CD4-positive, alpha-beta memory T cell (primary cell): ENCODE results near the gene COL5A2. TPM values are rescaled to one million over a fixed set of nuclear protein-coding genes. Genes with fewer than 3 reads are reported as not detected.
A peak's percentile ranks its signal among the peaks of the same experiment; 100 is the strongest.

ENCODE experiments used
- CTCF ChIA-PET: fragments of 350-600 bp; sonication (Branson Sonifier 250); formaldehyde crosslinking; loops from one replicate; lab custom pipeline; 2021; ENCODE audit warnings: inconsistent platforms; ENCODE audit not compliant: partially characterized antibody; lab: Charles Lee
- POLR2A ChIA-PET: fragments of 350-600 bp; sonication (Branson Sonifier 250); formaldehyde crosslinking; loops from one replicate; lab custom pipeline; 2021; ENCODE audit not compliant: partially characterized antibody; lab: Charles Lee
- DNase-seq, 5 donors: peaks; one replicate each; pipeline versions ENCODE4 v3.0.0 to v3.0.0-alpha.2; 2020 to 2022; ENCODE audit warnings: mixed read lengths in 1 of 5
- H3K27ac ChIP-seq: one replicate; pipeline ENCODE4 v1.7.0; 2013; ENCODE audit warnings: low read depth, low read length
- H3K27me3 ChIP-seq: 2 replicates; pipeline ENCODE4 v1.7.0; 2013; ENCODE audit warnings: mild to moderate bottlenecking, low read length, moderate library complexity; ENCODE audit not compliant: insufficient read depth
- H3K36me3 ChIP-seq: 2 replicates; pipeline ENCODE4 v1.7.0; 2013; ENCODE audit warnings: mild to moderate bottlenecking, low read length, moderate library complexity; ENCODE audit not compliant: insufficient read depth
- H3K4me1 ChIP-seq: 2 replicates; pipeline ENCODE4 v1.7.0; 2013; ENCODE audit warnings: mild to moderate bottlenecking, low read length, moderate library complexity; ENCODE audit not compliant: insufficient read depth
- H3K4me3 ChIP-seq, 2 donors: one replicate each; pipeline ENCODE4 v1.7.0; 2013; ENCODE audit warnings: low read length in 2 of 2, mild to moderate bottlenecking in 1 of 2
- H3K9me3 ChIP-seq, 2 donors: one replicate each; pipeline ENCODE4 v1.7.0; 2013; ENCODE audit warnings: low read length in 2 of 2, control low read depth in 1 of 2; ENCODE audit not compliant: control insufficient read depth in 1 of 2
- H3K27ac Mint-ChIP-seq, 7 donors: one replicate each; pipeline ENCODE4 v1.8.0; 2020 to 2021; ENCODE audit warnings: mixed read lengths in 7 of 7, mild to moderate bottlenecking in 6 of 7, inconsistent platforms in 3 of 7, moderate library complexity in 3 of 7
- H3K27me3 Mint-ChIP-seq, 2 donors: one replicate each; pipeline ENCODE4 v1.8.0; 2020 to 2021; ENCODE audit warnings: mixed read lengths in 2 of 2
- H3K36me3 Mint-ChIP-seq, 2 donors: one replicate each; pipeline ENCODE4 v1.8.0; 2020 to 2021; ENCODE audit warnings: mixed read lengths in 2 of 2, inconsistent platforms in 1 of 2, mild to moderate bottlenecking in 1 of 2
- H3K4me1 Mint-ChIP-seq, 4 donors: one replicate each; pipeline ENCODE4 v1.8.0; 2020 to 2021; ENCODE audit warnings: mixed read lengths in 4 of 4, mild to moderate bottlenecking in 1 of 4
- H3K4me3 Mint-ChIP-seq, 8 donors: one replicate each; pipeline ENCODE4 v1.8.0; 2020 to 2021; ENCODE audit warnings: mixed read lengths in 8 of 8, mild to moderate bottlenecking in 7 of 8, moderate library complexity in 6 of 8, inconsistent platforms in 3 of 8
- H3K9me3 Mint-ChIP-seq, 8 donors: one replicate each; pipeline ENCODE4 v1.8.0; 2020 to 2021; ENCODE audit warnings: mixed read lengths in 8 of 8, mild to moderate bottlenecking in 5 of 8, inconsistent platforms in 3 of 8, moderate library complexity in 1 of 8
- intact Hi-C: fragments of 100-400 bp; cut with micrococcal nuclease; formaldehyde crosslinking; loops from one replicate; pipeline ENCODE4 v1.15.1; 2023
- polyA plus RNA-seq, 2 donors: library from polyadenylated mRNA; unstranded; fragments of 300-500 nt; fragmentation: Illumina TruSeq; gene quantifications; one replicate each; pipeline ENCODE4 v1.2.3, GENCODE V29; 2021
- total RNA-seq, 2 experiments: library from RNA; stranded (reverse); gene quantifications; one replicate each; pipeline ENCODE4 v1.2.3, GENCODE V29; 2021

Gene COL5A2
- total and polyA plus RNA-seq, 4 experiments from 2014 or later, result 0.05 to 1.2 (median 1.1) TPM; not detected in 1

- Mint-ChIP-seq H3K4me1 (peaks cover 3 to 4% (median 3%) of the 10 kb centered on the region in 4 donors), H3K27me3 (no peaks in the 10 kb centered on the region), H3K4me3 (no peak overlapping the region), H3K27ac (no peak overlapping the region), H3K9me3 (no peaks in the 10 kb centered on the region), H3K36me3 (no peaks in the 10 kb centered on the region)
- no peaks in the 10 kb centered on the region for H3K27me3 ChIP-seq
- H3K9me3 ChIP-seq, result no peaks in the 10 kb centered on the region
- POLR2A ChIA-PET, result no interaction called here
- no peaks in the 10 kb centered on the region for H3K36me3 ChIP-seq
- no peak overlapping the region for H3K27ac ChIP-seq
- H3K4me3 ChIP-seq, result no peak overlapping the region
- no peak for DNase-seq
- peaks cover 4% of the 10 kb centered on the region for H3K4me1 ChIP-seq
- intact Hi-C loops, result no loop called here
- CTCF ChIA-PET, result no interaction called here
Observed at GRCh38 chr2:189109921-189110397, 69.6 kb downstream of the COL5A2 start.

- Histone ChIP-seq H3K4me3 (no peak overlapping the region), H3K9me3 (no peaks in the 10 kb centered on the region), H3K27me3 (no peaks in the 10 kb centered on the region), H3K27ac (no peak overlapping the region), H3K4me1 (peaks cover 4% of the 10 kb centered on the region), H3K36me3 (no peaks in the 10 kb centered on the region)
- Mint-ChIP-seq H3K27ac (peak overlapping the region in 3 of 7 donors; percentile 36 to 72 (median 57)), H3K9me3 (no peaks in the 10 kb centered on the region), H3K4me3 (peak overlapping the region in 7 of 8 donors; percentile 22 to 77 (median 55)), H3K36me3 (no peaks in the 10 kb centered on the region), H3K4me1 (peaks cover 3 to 8% (median 7%) of the 10 kb centered on the region in 4 donors), H3K27me3 (no peaks in the 10 kb centered on the region)
- no peak for DNase-seq
- intact Hi-C loops, result no loop called here
- ChIA-PET CTCF (interaction anchor here (1.4 to 1.5 kb wide), 2 partner anchors 10 to 38 kb away, joined by 3 to 6 read pairs; no protein-coding TSS in a partner anchor), POLR2A (no interaction called here)
Observed at GRCh38 chr2:189104934-189105333, 74.6 kb downstream of the COL5A2 start.

GRCh38 chr2:189102735-189103134, 76.8 kb downstream of the COL5A2 start:
- Histone ChIP-seq H3K4me3 (no peak overlapping the region), H3K9me3 (no peaks in the 10 kb centered on the region), H3K36me3 (no peaks in the 10 kb centered on the region), H3K27me3 (no peaks in the 10 kb centered on the region), H3K4me1 (peaks cover 4% of the 10 kb centered on the region), H3K27ac (no peak overlapping the region)
- H3K9me3 Mint-ChIP-seq, result no peaks in the 10 kb centered on the region
- no peak for DNase-seq
- H3K4me3 Mint-ChIP-seq, result no peak overlapping the region
- CTCF ChIA-PET, result no interaction called here
- H3K27me3 Mint-ChIP-seq, result no peaks in the 10 kb centered on the region
- peaks cover 3 to 8% (median 7%) of the 10 kb centered on the region in 4 donors for H3K4me1 Mint-ChIP-seq
- intact Hi-C loops, result no loop called here
- no peaks in the 10 kb centered on the region for H3K36me3 Mint-ChIP-seq
- no peak overlapping the region for H3K27ac Mint-ChIP-seq
- POLR2A ChIA-PET, result no interaction called here

- Mint-ChIP-seq H3K27ac (no peak overlapping the region), H3K4me3 (no peak overlapping the region), H3K36me3 (no peaks in the 10 kb centered on the region), H3K9me3 (no peaks in the 10 kb centered on the region), H3K27me3 (no peaks in the 10 kb centered on the region), H3K4me1 (peaks cover 0 to 3% (median 0%) of the 10 kb centered on the region in 4 donors)
- Histone ChIP-seq H3K27ac (no peak overlapping the region), H3K4me1 (no peaks in the 10 kb centered on the region), H3K27me3 (no peaks in the 10 kb centered on the region), H3K4me3 (no peak overlapping the region), H3K36me3 (no peaks in the 10 kb centered on the region), H3K9me3 (no peaks in the 10 kb centered on the region)
- POLR2A ChIA-PET, result no interaction called here
- no peak for DNase-seq
- intact Hi-C loops, result no loop called here
- CTCF ChIA-PET, result interaction anchor here (1.6 kb wide), 1 partner anchor 251 kb away, joined by 4 read pairs; no protein-coding TSS in a partner anchor
Observed at GRCh38 chr2:189097934-189098333, 81.6 kb downstream of the COL5A2 start.

GRCh38 chr2:189096769-189097447, 82.7 kb downstream of the COL5A2 start:
- intact Hi-C loops, result no loop called here
- POLR2A ChIA-PET, result no interaction called here
- Mint-ChIP-seq H3K4me1 (peaks cover 0 to 3% (median 0%) of the 10 kb centered on the region in 4 donors), H3K4me3 (no peak overlapping the region), H3K9me3 (no peaks in the 10 kb centered on the region), H3K36me3 (no peaks in the 10 kb centered on the region), H3K27me3 (no peaks in the 10 kb centered on the region), H3K27ac (peak overlapping the region in 1 of 7 donors; percentile 68)
- H3K27ac ChIP-seq, result no peak overlapping the region
- H3K36me3 ChIP-seq, result no peaks in the 10 kb centered on the region
- H3K4me1 ChIP-seq, result no peaks in the 10 kb centered on the region
- CTCF ChIA-PET, result interaction anchor here (1.6 kb wide), 1 partner anchor 252 kb away, joined by 4 read pairs; no protein-coding TSS in a partner anchor
- no peaks in the 10 kb centered on the region for H3K9me3 ChIP-seq
- no peaks in the 10 kb centered on the region for H3K27me3 ChIP-seq
- DNase-seq, result no peak
- no peak overlapping the region for H3K4me3 ChIP-seq

- no peaks in the 10 kb centered on the region for H3K4me1 ChIP-seq
- no peak for DNase-seq
- H3K27me3 ChIP-seq, result no peaks in the 10 kb centered on the region
- ChIA-PET POLR2A (no interaction called here), CTCF (interaction anchor here (0.7 to 3.1 kb wide), 15 partner anchors 10 to 318 kb away, joined by 3 to 37 read pairs (median 7); no protein-coding TSS in a partner anchor)
- Mint-ChIP-seq H3K4me3 (no peak overlapping the region), H3K27me3 (no peaks in the 10 kb centered on the region), H3K4me1 (peaks cover under 1 to 3% (median 2%) of the 10 kb centered on the region in 4 donors), H3K36me3 (no peaks in the 10 kb centered on the region), H3K27ac (peak overlapping the region in 1 of 7 donors; percentile 61), H3K9me3 (no peaks in the 10 kb centered on the region)
- intact Hi-C loops, result no loop called here
- H3K36me3 ChIP-seq, result no peaks in the 10 kb centered on the region
- no peak overlapping the region for H3K27ac ChIP-seq
- no peak overlapping the region for H3K4me3 ChIP-seq
- no peaks in the 10 kb centered on the region for H3K9me3 ChIP-seq
Observed at GRCh38 chr2:189095101-189095500, 84.5 kb downstream of the COL5A2 start.

- Histone ChIP-seq H3K4me3 (no peak overlapping the region), H3K9me3 (no peaks in the 10 kb centered on the region), H3K4me1 (no peaks in the 10 kb centered on the region), H3K27me3 (no peaks in the 10 kb centered on the region), H3K27ac (no peak overlapping the region), H3K36me3 (no peaks in the 10 kb centered on the region)
- Mint-ChIP-seq H3K36me3 (no peaks in the 10 kb centered on the region), H3K9me3 (no peaks in the 10 kb centered on the region), H3K27me3 (no peaks in the 10 kb centered on the region), H3K4me3 (no peak overlapping the region), H3K4me1 (peaks cover 3 to 7% (median 6%) of the 10 kb centered on the region in 4 donors), H3K27ac (no peak overlapping the region)
- ChIA-PET POLR2A (no interaction called here), CTCF (interaction anchor here (1.2 to 3.1 kb wide), 9 partner anchors 12 to 979 kb away, joined by 3 to 37 read pairs (median 7); no protein-coding TSS in a partner anchor)
- intact Hi-C loops, result loop anchor here (2.0 kb wide), 1 partner anchor 540 kb away; no protein-coding TSS in a partner anchor
- no peak for DNase-seq
Observed at GRCh38 chr2:189092936-189093335, 86.6 kb downstream of the COL5A2 start.
